HepG2 (cell line): Measurements from ENCODE around the gene CTDSP1. TPM values are rescaled to one million over a fixed set of nuclear protein-coding genes. Genes with fewer than 3 reads are reported as not detected.

Source experiments
- AGO1 ChIP-seq: fragments of 200-400 bp; formaldehyde crosslinking; IDR thresholded peaks from 2 replicates; pipeline ENCODE4 v1.6.1; 2017; ENCODE audit warnings: mild to moderate bottlenecking, low read depth, low read length, moderate library complexity; ENCODE audit not compliant: poor library complexity, severe bottlenecking
- ARID4A ChIP-seq: sonication (generic); formaldehyde crosslinking; IDR thresholded peaks from 2 replicates; pipeline ENCODE4 v1.5.0; 2020; ENCODE audit warnings: mild to moderate bottlenecking, missing genetic modification reagents, borderline replicate concordance
- EP300 ChIP-seq, 3 experiments: sonication (generic) in 1 of 3; formaldehyde crosslinking in 1 of 3; IDR thresholded peaks; 2 replicates each; pipeline versions ENCODE4 v1.5.1 to v1.6.1; 2011 to 2020; ENCODE audit warnings: low read depth in 2 of 3, low read length in 2 of 3, borderline replicate concordance in 1 of 3, improper control_type of control experiment in 1 of 3, mild to moderate bottlenecking in 1 of 3, missing genetic modification reagents in 1 of 3, moderate library complexity in 1 of 3
- GPN1 ChIP-seq: sonication (generic); formaldehyde crosslinking; IDR thresholded peaks from 2 replicates; pipeline ENCODE4 v1.5.1; 2020; ENCODE audit warnings: missing genetic modification reagents, borderline replicate concordance
- HMGXB3 ChIP-seq: sonication (generic); formaldehyde crosslinking; IDR thresholded peaks from 2 replicates; pipeline ENCODE4 v1.4.0; 2020; ENCODE audit warnings: missing genetic modification reagents, borderline replicate concordance
- HOXD1 ChIP-seq: sonication (generic); formaldehyde crosslinking; IDR thresholded peaks from 2 replicates; pipeline ENCODE4 v1.5.0; 2020; ENCODE audit warnings: missing genetic modification reagents
- NPAS2 ChIP-seq: sonication (generic); formaldehyde crosslinking; IDR thresholded peaks from 2 replicates; pipeline ENCODE4 v1.8.0; 2022; ENCODE audit warnings: mild to moderate bottlenecking, missing genetic modification reagents, borderline replicate concordance
- RAD21 ChIP-seq: fragments of 450-650 bp; formaldehyde crosslinking; IDR thresholded peaks from 2 replicates; pipeline ENCODE4 v1.5.0; 2020; ENCODE audit warnings: mild to moderate bottlenecking
- ZFP82 ChIP-seq: sonication (generic); formaldehyde crosslinking; IDR thresholded peaks from 2 replicates; pipeline ENCODE4 v1.5.1; 2020; ENCODE audit warnings: mild to moderate bottlenecking, missing genetic modification reagents, borderline replicate concordance
- ZHX1 ChIP-seq: sonication (generic); formaldehyde crosslinking; IDR thresholded peaks from 2 replicates; pipeline ENCODE4 v1.8.1; 2022; ENCODE audit warnings: low read depth, mild to moderate bottlenecking, missing genetic modification reagents
- ZNF230 ChIP-seq: sonication (generic); formaldehyde crosslinking; IDR thresholded peaks from 2 replicates; pipeline ENCODE4 v1.4.0; 2020; ENCODE audit warnings: mild to moderate bottlenecking, missing genetic modification reagents
- ZUFSP ChIP-seq: sonication (generic); formaldehyde crosslinking; IDR thresholded peaks from 2 replicates; pipeline ENCODE4 v1.9.0; 2021; ENCODE audit warnings: missing genetic modification reagents, mild to moderate bottlenecking, borderline replicate concordance
- polyA plus RNA-seq, 8 experiments: library from polyadenylated mRNA; depleted of rRNA in 3 of 8; stranded (reverse) in 7 of 8; unstranded in 1 of 8; fragments of >200 nt; fragmentation: Illumina TruSeq in 4 of 8; extraction: Trizol in 4 of 8; gene quantifications; 2 replicates each; pipeline versions ENCODE4 v1.2.1 to v1.2.3, GENCODE V29; 2011 to 2016; ENCODE audit warnings: low read depth in 4 of 8, missing spikeins in 1 of 8, mixed read lengths in 1 of 8; ENCODE audit not compliant: insufficient read depth in 1 of 8
- total RNA-seq, 5 experiments: library from RNA; depleted of rRNA; stranded (reverse); fragments of >200 nt; fragmentation: Illumina TruSeq; extraction: Trizol; gene quantifications; 2 replicates each; pipeline ENCODE4 v1.2.3, GENCODE V29; 2016; ENCODE audit warnings: low read depth in 1 of 5

Gene CTDSP1
- total and polyA plus RNA-seq, 2 of the 13 experiments (the other 11 are each of a cell fraction or from before 2014, with no cell fraction given), result 91.0 to 268 TPM

GRCh38 chr2:218398437-218399390 is 954 bp upstream of the CTDSP1 start (continued):
- TF ChIP-seq ZUFSP (CRISPR knock-in tag) (no peak), ZNF230 (peak; percentile 21; the same call in 1 of the 2 replicates), HMGXB3 (no peak), RAD21 (CRISPR knock-in tag) (0 out of 2 replicates have a peak, but pooled peaks have one; percentile 8), HOXD1 (no peak; the same call in 1 of the 2 replicates), ARID4A (CRISPR knock-in tag) (peak; percentile 52; the same call in 1 of the 2 replicates), ZHX1 (CRISPR knock-in tag) (peak; percentile 70; the same call in 1 of the 2 replicates), AGO1 (peak; percentile 93), NPAS2 (CRISPR knock-in tag) (no peak), GPN1 (CRISPR knock-in tag) (peak; percentile 59; the same call in 1 of the 2 replicates), ZFP82 (CRISPR knock-in tag) (peak; percentile 98), EP300 (IDR thresholded peaks at IDR 0.05; ENCODE audit: low read depth in 2 of 2, low read length in 2 of 2) (peak in 1 of 2 experiments; percentile 47; a peak in 1 of 4 replicates), EP300 (CRISPR knock-in tag; IDR thresholded peaks at IDR 0.05; ENCODE audit: borderline replicate concordance) (no peak)
